HS-5 (cell line): ENCODE data around the gene PDE2A.

Experiments used
- DNase-seq: peaks from one replicate; pipeline ENCODE4 v3.0.0-alpha.2; 2012; ENCODE audit warnings: low read depth

PDE2A gene

GRCh38 chr11:72635309-72635915 is 38.8 kb downstream of the PDE2A start:
- DNase-seq, result no peak

GRCh38 chr11:72634472-72635095 is 39.6 kb downstream of the PDE2A start:
- DNase-seq, result no peak

- DNase-seq, result no peak
These were observed 40.2 kb downstream of the PDE2A start for GRCh38 chr11:72634016-72634415.

- DNase-seq, result no peak
These were observed 41.2 kb downstream of the PDE2A start for GRCh38 chr11:72633068-72633467.

GRCh38 chr11:72631806-72632731 is 42.2 kb downstream of the PDE2A start:
- no peak for DNase-seq

- no peak for DNase-seq
These were observed 43.9 kb downstream of the PDE2A start for GRCh38 chr11:72630104-72630852.

GRCh38 chr11:72629266-72629665 is 45.0 kb downstream of the PDE2A start:
- DNase-seq, result no peak

- no peak for DNase-seq
These were observed 46.5 kb downstream of the PDE2A start for GRCh38 chr11:72627594-72628281.

GRCh38 chr11:72626414-72626936 is 47.7 kb downstream of the PDE2A start:
- no peak for DNase-seq

- no peak for DNase-seq
These were observed 48.4 kb downstream of the PDE2A start for GRCh38 chr11:72625691-72626413.

- no peak for DNase-seq
These were observed 49.6 kb downstream of the PDE2A start for GRCh38 chr11:72624496-72625201.

GRCh38 chr11:72623052-72623451 is 51.2 kb downstream of the PDE2A start:
- DNase-seq, result no peak

- DNase-seq, result no peak
These were observed 53.1 kb downstream of the PDE2A start for GRCh38 chr11:72621008-72621610.

- no peak for DNase-seq
These were observed 55.4 kb downstream of the PDE2A start for GRCh38 chr11:72618803-72619202.

- DNase-seq, result no peak
These were observed 57.0 kb downstream of the PDE2A start for GRCh38 chr11:72617080-72617762.

GRCh38 chr11:72616655-72617054 is 57.6 kb downstream of the PDE2A start:
- no peak for DNase-seq

GRCh38 chr11:72615329-72615728 is 58.9 kb downstream of the PDE2A start:
- DNase-seq, result no peak

- no peak for DNase-seq
These were observed 59.8 kb downstream of the PDE2A start for GRCh38 chr11:72614381-72614780.

GRCh38 chr11:72613977-72614376 is 60.2 kb downstream of the PDE2A start:
- DNase-seq, result no peak
